IPS-15b (cell line): Measurements from ENCODE around the gene SYCE3.

Experiments used
- H3K27me3 ChIP-seq: one replicate; pipeline ENCODE4 v1.6.1; 2013; ENCODE audit warnings: low read length; ENCODE audit not compliant: control insufficient read depth, insufficient read depth
- H3K36me3 ChIP-seq: one replicate; pipeline ENCODE4 v1.6.1; 2013; ENCODE audit warnings: low read length; ENCODE audit not compliant: control insufficient read depth, insufficient read depth
- H3K4me1 ChIP-seq: one replicate; pipeline ENCODE4 v1.6.1; 2013; ENCODE audit warnings: mild to moderate bottlenecking, low read length; ENCODE audit not compliant: control insufficient read depth, insufficient read depth
- H3K4me3 ChIP-seq: one replicate; pipeline ENCODE4 v1.5.1; 2013; ENCODE audit warnings: low read depth, low read length
- H3K9ac ChIP-seq: one replicate; pipeline ENCODE4 v1.6.1; 2013; ENCODE audit warnings: low read depth, mild to moderate bottlenecking, low read length
- H3K9me3 ChIP-seq: one replicate; pipeline ENCODE4 v1.6.1; 2013; ENCODE audit warnings: mild to moderate bottlenecking, low read length; ENCODE audit not compliant: control insufficient read depth, insufficient read depth

SYCE3 gene

GRCh38 chr22:50531546-50531961 lies 31.2 kb downstream of the SYCE3 start:
- Histone ChIP-seq H3K9ac (no peak overlapping the region), H3K4me3 (peak overlapping the region; percentile 59), H3K9me3 (no peaks in the 10 kb centered on the region), H3K4me1 (no peaks in the 10 kb centered on the region), H3K36me3 (no peaks in the 10 kb centered on the region), H3K27me3 (peaks cover 64% of the 10 kb centered on the region)

GRCh38 chr22:50530877-50531545 lies 31.7 kb downstream of the SYCE3 start:
- Histone ChIP-seq H3K27me3 (peaks cover 64% of the 10 kb centered on the region), H3K4me1 (no peaks in the 10 kb centered on the region), H3K9me3 (no peaks in the 10 kb centered on the region), H3K36me3 (no peaks in the 10 kb centered on the region), H3K4me3 (peak overlapping the region; percentile 59), H3K9ac (no peak overlapping the region)

DNA sequence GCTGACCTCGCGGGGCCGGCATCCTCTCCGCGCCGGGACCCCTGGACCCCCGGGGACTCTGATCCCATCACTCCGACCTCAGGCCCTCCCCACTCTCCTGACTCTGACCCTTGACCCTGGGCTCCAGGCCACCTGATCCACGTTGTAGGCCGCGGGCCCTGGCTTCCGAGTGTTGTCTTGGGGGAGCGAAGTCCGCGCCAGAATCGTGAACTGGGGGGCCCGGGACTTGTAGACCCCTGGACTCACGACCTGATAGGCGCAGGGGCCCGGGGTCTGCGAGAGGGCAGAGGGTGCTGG lies 32.2 kb downstream of the SYCE3 start:
- H3K4me3 ChIP-seq: peak overlapping the region; percentile 59
- H3K4me1 ChIP-seq: no peaks in the 10 kb centered on the region
- H3K36me3 ChIP-seq: no peaks in the 10 kb centered on the region
- H3K9ac ChIP-seq: no peak overlapping the region
- peaks cover 64% of the 10 kb centered on the region for H3K27me3 ChIP-seq
- H3K9me3 ChIP-seq: no peaks in the 10 kb centered on the region

DNA sequence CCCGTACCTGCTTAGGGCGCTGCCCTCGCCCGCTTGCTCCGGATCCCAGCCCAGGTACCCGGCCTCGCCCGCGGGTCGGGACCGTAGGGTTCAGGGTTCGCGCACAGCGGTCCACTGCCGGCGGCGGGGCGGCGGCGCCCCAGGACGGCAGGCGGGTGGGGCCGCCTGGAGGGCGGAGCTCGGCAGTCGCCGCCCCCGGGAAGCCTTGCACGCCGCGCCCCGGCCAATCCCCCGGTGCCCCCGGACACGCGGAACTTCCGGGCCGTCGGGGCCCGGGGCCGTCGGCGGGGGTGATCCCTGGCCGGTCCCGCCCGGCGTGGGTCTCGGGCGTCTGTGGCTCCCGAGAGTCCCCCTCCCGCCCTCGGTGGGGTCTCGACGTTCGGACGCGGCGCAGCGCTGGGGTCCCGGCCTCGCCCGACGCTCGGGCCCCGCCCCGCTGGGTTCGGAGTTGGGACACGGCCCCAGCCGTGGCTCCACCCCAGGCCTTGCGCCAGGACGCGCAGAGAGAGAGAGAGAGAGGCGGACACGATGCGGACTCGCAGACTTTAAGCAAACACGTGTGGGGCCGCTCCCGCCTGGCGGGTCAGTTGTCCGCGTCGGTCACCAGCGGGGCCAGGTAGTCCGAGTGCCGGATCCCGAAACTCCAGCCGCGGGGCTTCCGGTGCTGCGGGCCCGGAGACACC lies 32.7 kb downstream of the SYCE3 start, which contains the start of gene TYMP:
Gene TYMP (minus strand): TSS at position 116 of the 683 bp plus-strand sequence. CDS start 303 bp downstream, outside the sequence.
- H3K9me3 ChIP-seq: no peaks in the 10 kb centered on the region
- H3K9ac ChIP-seq: no peak within 1 kb of the TSS
- no peaks in the 10 kb centered on the region for H3K36me3 ChIP-seq
- H3K4me3 ChIP-seq: peak within 1 kb of the TSS; percentile 59
- H3K27me3 ChIP-seq: peaks cover 64% of the 10 kb centered on the region
- no peaks in the 10 kb centered on the region for H3K4me1 ChIP-seq

DNA sequence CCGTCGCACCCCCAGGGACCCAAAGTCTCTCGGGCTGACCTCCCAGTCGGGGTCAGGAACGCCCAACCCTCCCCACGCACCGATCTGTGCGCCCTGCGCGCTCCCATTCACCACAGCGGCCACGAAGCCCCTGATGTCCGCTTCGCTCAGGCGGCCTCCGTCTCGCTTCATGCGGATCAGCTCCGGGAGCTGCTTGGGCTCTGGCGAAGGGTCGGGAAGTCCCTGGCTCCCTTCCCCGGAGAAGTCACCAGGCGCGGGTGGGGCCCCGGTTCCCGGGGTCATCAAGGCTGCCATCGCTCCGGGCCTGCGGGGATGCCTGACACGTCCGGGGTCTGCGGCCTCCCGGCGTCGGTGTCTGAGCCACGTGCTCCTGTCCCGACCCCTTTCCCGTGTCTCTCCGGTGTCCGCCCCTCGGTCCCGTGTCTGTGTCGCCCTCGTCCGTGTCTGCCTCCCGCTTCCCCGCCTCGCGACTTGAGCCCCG lies 33.3 kb downstream of the SYCE3 start:
- Histone ChIP-seq H3K4me1 (no peaks in the 10 kb centered on the region), H3K4me3 (peak overlapping the region; percentile 59), H3K36me3 (no peaks in the 10 kb centered on the region), H3K9ac (no peak overlapping the region), H3K9me3 (no peaks in the 10 kb centered on the region), H3K27me3 (peaks cover 64% of the 10 kb centered on the region)

- H3K27me3 ChIP-seq: peaks cover 61% of the 10 kb centered on the region
- H3K4me3 ChIP-seq: no peak overlapping the region
- H3K9ac ChIP-seq: no peak overlapping the region
- H3K4me1 ChIP-seq: no peaks in the 10 kb centered on the region
- no peaks in the 10 kb centered on the region for H3K9me3 ChIP-seq
- peaks cover under 1% of the 10 kb centered on the region for H3K36me3 ChIP-seq
Observed at GRCh38 chr22:50528682-50529415, 33.9 kb downstream of the SYCE3 start.

DNA sequence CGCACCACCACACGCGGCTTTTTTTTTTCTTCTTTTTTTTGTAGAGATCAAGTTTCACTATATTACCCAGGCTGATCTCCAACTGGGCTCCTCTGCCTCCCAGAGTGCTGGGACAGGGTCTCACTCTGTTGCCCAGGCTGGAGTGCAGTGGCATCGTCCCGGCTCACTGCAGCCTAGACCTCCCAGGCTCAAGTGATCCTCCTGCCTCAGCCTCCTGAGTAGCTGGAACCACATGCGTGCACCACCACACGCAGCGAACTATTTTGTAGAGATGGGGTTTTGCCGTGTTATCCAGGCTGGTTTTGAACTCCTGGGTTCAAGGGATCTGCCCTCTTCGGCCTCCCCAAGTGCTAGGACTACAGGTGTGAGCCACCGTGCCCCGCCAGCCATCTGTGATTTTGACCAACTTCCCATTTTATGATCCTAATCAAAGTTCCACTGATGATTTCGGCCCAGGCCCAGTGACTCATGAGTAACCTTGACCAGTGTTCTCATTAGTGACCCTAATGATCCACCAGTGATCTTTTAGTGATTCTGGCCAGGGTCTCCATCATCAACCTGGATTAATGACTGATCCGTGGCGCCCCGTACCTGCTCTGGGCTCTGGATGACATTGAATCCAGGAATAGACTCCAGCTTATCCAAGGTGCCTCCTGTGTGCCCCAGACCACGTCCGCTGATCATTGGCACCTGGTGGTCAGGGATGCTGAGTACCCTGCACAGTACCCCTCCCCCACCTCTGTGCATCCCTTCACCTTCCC lies 34.6 kb downstream of the SYCE3 start:
- no peaks in the 10 kb centered on the region for H3K9me3 ChIP-seq
- H3K36me3 ChIP-seq: peaks cover 7% of the 10 kb centered on the region
- H3K9ac ChIP-seq: no peak overlapping the region
- H3K4me3 ChIP-seq: no peak overlapping the region
- no peaks in the 10 kb centered on the region for H3K4me1 ChIP-seq
- peaks cover 55% of the 10 kb centered on the region for H3K27me3 ChIP-seq

- no peaks in the 10 kb centered on the region for H3K9me3 ChIP-seq
- peak overlapping the region; percentile 76 for H3K4me3 ChIP-seq
- no peak overlapping the region for H3K9ac ChIP-seq
- H3K4me1 ChIP-seq: no peaks in the 10 kb centered on the region
- peaks cover 46% of the 10 kb centered on the region for H3K27me3 ChIP-seq
- peaks cover 10% of the 10 kb centered on the region for H3K36me3 ChIP-seq
Observed at GRCh38 chr22:50526834-50527801, 35.6 kb downstream of the SYCE3 start.

- Histone ChIP-seq H3K9ac (peak overlapping the region; percentile 37), H3K9me3 (no peaks in the 10 kb centered on the region), H3K27me3 (peaks cover 42% of the 10 kb centered on the region), H3K36me3 (peaks cover 16% of the 10 kb centered on the region), H3K4me3 (peak overlapping the region; percentile 76), H3K4me1 (no peaks in the 10 kb centered on the region)
Observed at GRCh38 chr22:50526108-50526833, 36.4 kb downstream of the SYCE3 start.

DNA sequence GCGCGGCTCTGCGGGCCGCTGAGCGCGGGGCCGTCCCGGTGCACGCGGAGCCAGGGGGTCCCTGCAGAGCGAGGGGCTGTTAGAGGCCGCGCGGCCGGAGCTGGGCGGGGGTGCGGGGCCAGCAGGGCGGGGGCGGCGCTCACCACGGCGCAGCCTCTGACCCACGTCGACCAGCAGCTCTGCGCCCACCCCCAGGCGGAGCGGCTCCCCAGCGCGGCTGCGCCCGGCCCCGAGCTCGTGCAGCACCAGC lies 36.9 kb downstream of the SYCE3 start:
- Histone ChIP-seq H3K4me3 (peak overlapping the region; percentile 76), H3K27me3 (peaks cover 37% of the 10 kb centered on the region), H3K9ac (peak overlapping the region; percentile 37), H3K4me1 (no peaks in the 10 kb centered on the region), H3K36me3 (peaks cover 21% of the 10 kb centered on the region), H3K9me3 (no peaks in the 10 kb centered on the region)
